HepG2 (cell line): ENCODE data around the gene FAM219B. TPM values are rescaled to one million over a fixed set of nuclear protein-coding genes. Genes with fewer than 3 reads are reported as not detected.

Experiments
- ATF7 ChIP-seq, 2 experiments: fragments of 450-650 bp in 1 of 2; sonication (generic) in 1 of 2; formaldehyde crosslinking in 1 of 2; IDR thresholded peaks; 2 replicates each; pipeline versions ENCODE4 v1.4.0 to v1.6.1; 2016 to 2020; ENCODE audit warnings: antibody characterized with exemption in 1 of 2, mild to moderate bottlenecking in 1 of 2, missing genetic modification reagents in 1 of 2
- CCAR2 ChIP-seq: fragments of 200-400 bp; formaldehyde crosslinking; optimal IDR thresholded peaks from 2 replicates; pipeline ENCODE3; 2018; ENCODE audit warnings: low read depth, mild to moderate bottlenecking, low read length, moderate library complexity
- EED ChIP-seq: sonication (generic); formaldehyde crosslinking; IDR thresholded peaks from 2 replicates; pipeline ENCODE4 v1.5.0; 2020; ENCODE audit warnings: mild to moderate bottlenecking, missing genetic modification reagents
- HNF4A ChIP-seq: sonication (generic); formaldehyde crosslinking; IDR thresholded peaks from 2 replicates; pipeline ENCODE4 v1.4.0; 2020; ENCODE audit warnings: missing genetic modification reagents
- MAF1 ChIP-seq: sonication (generic); formaldehyde crosslinking; IDR thresholded peaks from 2 replicates; pipeline ENCODE4 v1.5.0; 2020; ENCODE audit warnings: missing genetic modification reagents, borderline replicate concordance
- MEIS1 ChIP-seq: sonication (generic); formaldehyde crosslinking; IDR thresholded peaks from 2 replicates; pipeline ENCODE4 v1.9.0; 2021; ENCODE audit warnings: mild to moderate bottlenecking, missing genetic modification reagents, moderate library complexity, borderline replicate concordance
- MXD4 ChIP-seq: IDR thresholded peaks from 2 replicates; pipeline ENCODE4 v1.6.1; 2016; ENCODE audit warnings: mild to moderate bottlenecking, missing biosample characterization, missing genetic modification reagents
- NFRKB ChIP-seq: fragments of 450-650 bp; IDR thresholded peaks from 2 replicates; pipeline ENCODE4 v1.6.1; 2017
- PAF1 ChIP-seq: IDR thresholded peaks from 2 replicates; pipeline ENCODE4 v1.6.1; 2016; ENCODE audit warnings: missing genetic modification reagents, missing compliant biosample characterization
- PBX2 ChIP-seq: IDR thresholded peaks from 2 replicates; pipeline ENCODE4 v1.6.1; 2016; ENCODE audit warnings: control low read depth
- TCF12 ChIP-seq, 2 experiments: fragments of 450-650 bp in 1 of 2; sonication (generic) in 1 of 2; formaldehyde crosslinking in 1 of 2; IDR thresholded peaks; 2 replicates each; pipeline versions ENCODE4 v1.6.1 to v1.8.0; 2017 to 2022; ENCODE audit warnings: antibody characterized with exemption in 1 of 2, mild to moderate bottlenecking in 1 of 2, missing genetic modification reagents in 1 of 2, moderate library complexity in 1 of 2
- TEAD2 ChIP-seq: sonication (generic); formaldehyde crosslinking; IDR thresholded peaks from 2 replicates; pipeline ENCODE4 v1.9.0; 2021; ENCODE audit warnings: missing genetic modification reagents
- TOPORS ChIP-seq: sonication (generic); formaldehyde crosslinking; IDR thresholded peaks from 2 replicates; pipeline ENCODE4 v1.8.0; 2023; ENCODE audit warnings: mild to moderate bottlenecking, missing genetic modification reagents
- U2AF2 ChIP-seq: fragments of 200-400 bp; formaldehyde crosslinking; IDR thresholded peaks from 2 replicates; pipeline ENCODE4 v1.6.1; 2017; ENCODE audit warnings: low read depth, mild to moderate bottlenecking, low read length
- ZBTB1 ChIP-seq: sonication (generic); formaldehyde crosslinking; IDR thresholded peaks from 2 replicates; pipeline ENCODE4 v1.4.0; 2020; ENCODE audit warnings: missing genetic modification reagents, borderline replicate concordance
- ZBTB10 ChIP-seq: sonication (generic); formaldehyde crosslinking; IDR thresholded peaks from 2 replicates; pipeline ENCODE4 v1.4.0; 2020; ENCODE audit warnings: missing genetic modification reagents, borderline replicate concordance
- ZBTB44 ChIP-seq: sonication (generic); formaldehyde crosslinking; IDR thresholded peaks from 2 replicates; pipeline ENCODE4 v1.4.0; 2020; ENCODE audit warnings: missing genetic modification reagents
- ZFP1 ChIP-seq: IDR thresholded peaks from 2 replicates; pipeline ENCODE4 v1.6.1; 2016
- ZNF335 ChIP-seq: sonication (generic); formaldehyde crosslinking; IDR thresholded peaks from 2 replicates; pipeline ENCODE4 v1.4.0; 2020; ENCODE audit warnings: missing genetic modification reagents
- ZNF44 ChIP-seq: sonication (generic); formaldehyde crosslinking; IDR thresholded peaks from 2 replicates; pipeline ENCODE4 v1.5.1; 2020; ENCODE audit warnings: mild to moderate bottlenecking, missing genetic modification reagents
- ZNF510 ChIP-seq: sonication (generic); formaldehyde crosslinking; IDR thresholded peaks from 2 replicates; pipeline ENCODE4 v1.4.0; 2020; ENCODE audit warnings: low read depth, mild to moderate bottlenecking, missing genetic modification reagents
- ZNF75D ChIP-seq: sonication (generic); formaldehyde crosslinking; IDR thresholded peaks from 2 replicates; pipeline ENCODE4 v1.8.1; 2023; ENCODE audit warnings: missing genetic modification reagents, mild to moderate bottlenecking, borderline replicate concordance
- ZXDC ChIP-seq: sonication (generic); formaldehyde crosslinking; IDR thresholded peaks from 2 replicates; pipeline ENCODE4 v1.5.0; 2020; ENCODE audit warnings: mild to moderate bottlenecking, missing genetic modification reagents
- polyA plus RNA-seq, 8 experiments: library from polyadenylated mRNA; depleted of rRNA in 3 of 8; stranded (reverse) in 7 of 8; unstranded in 1 of 8; fragments of >200 nt; fragmentation: Illumina TruSeq in 4 of 8; extraction: Trizol in 4 of 8; gene quantifications; 2 replicates each; pipeline versions ENCODE4 v1.2.1 to v1.2.3, GENCODE V29; 2011 to 2016; ENCODE audit warnings: low read depth in 4 of 8, missing spikeins in 1 of 8, mixed read lengths in 1 of 8; ENCODE audit not compliant: insufficient read depth in 1 of 8
- total RNA-seq, 5 experiments: library from RNA; depleted of rRNA; stranded (reverse); fragments of >200 nt; fragmentation: Illumina TruSeq; extraction: Trizol; gene quantifications; 2 replicates each; pipeline ENCODE4 v1.2.3, GENCODE V29; 2016; ENCODE audit warnings: low read depth in 1 of 5

FAM219B gene
- total and polyA plus RNA-seq, 2 of the 13 experiments (the other 11 are each of a cell fraction or from before 2014, with no cell fraction given), result 36.6 to 50.2 TPM

- TF ChIP-seq U2AF2 (no peak), MEIS1 (CRISPR knock-in tag) (no peak), EED (CRISPR knock-in tag) (no peak), NFRKB (no peak), ZBTB44 (CRISPR knock-in tag) (no peak), TEAD2 (CRISPR knock-in tag) (no peak), PAF1 (CRISPR knock-in tag) (no peak), ZFP1 (CRISPR knock-in tag) (no peak), ZNF44 (CRISPR knock-in tag) (no peak), MXD4 (no peak; the same call in 1 of the 2 replicates), PBX2 (CRISPR knock-in tag) (no peak), ZXDC (no peak), MAF1 (CRISPR knock-in tag) (no peak), HNF4A (CRISPR knock-in tag) (peak; percentile 16; the same call in 1 of the 2 replicates), ZBTB1 (CRISPR knock-in tag) (no peak), ATF7 (IDR thresholded peaks at IDR 0.05) (no peak), ATF7 (CRISPR knock-in tag; IDR thresholded peaks at IDR 0.05) (no peak), TCF12 (IDR thresholded peaks at IDR 0.05) (no peak), TCF12 (CRISPR knock-in tag; IDR thresholded peaks at IDR 0.05) (no peak), CCAR2 (no peak), ZNF510 (no peak; the same call in 1 of the 2 replicates), ZBTB10 (CRISPR knock-in tag) (no peak), ZNF75D (CRISPR knock-in tag) (no peak), TOPORS (CRISPR knock-in tag) (peak; percentile 80; the same call in 1 of the 2 replicates), ZNF335 (CRISPR knock-in tag) (no peak)
Observed at GRCh38 chr15:74889390-74889882, 17.2 kb downstream of the FAM219B start (continued).
